Measurements from ENCODE around the gene PLIN3. TPM values are rescaled to one million over a fixed set of nuclear protein-coding genes. Genes with fewer than 3 reads are reported as not detected.
"Not testable (repeated sequence)": the region's sequence is repeated elsewhere in the genome, so short reads cannot be mapped to it uniquely, and the experiment has no call there.

The PLIN3 gene
- total RNA-seq, 1 experiment from 2014 or later, result 207 TPM

GRCh38 chr19:4806384-4806783, 61.1 kb downstream of the PLIN3 start:
- intact Hi-C loops (cut with micrococcal nuclease), result loop anchor here (10.0 kb wide), 1 partner anchor 232 kb away; no protein-coding TSS in a partner anchor
- POLR2A ChIA-PET, result no interaction called here
- ATAC-seq, result no peak

GRCh38 chr19:4805140-4805539, 62.3 kb downstream of the PLIN3 start:
- H4K20me1 ChIP-seq (ENCODE audit: insufficient read depth); RAD21 ChIA-PET (ENCODE audit: low non-redundant PET in 1 of 2, low total read pairs in 2 of 2, uncharacterized antibody in 2 of 2, unreplicated experiment in 2 of 2); H3K9me3 ChIP-seq (ENCODE audit: control insufficient read depth in 1 of 2, insufficient read depth in 1 of 2, low read depth in 1 of 2, low read length in 2 of 2); BruUV-seq (replicated peaks); H3K79me2 ChIP-seq (ENCODE audit: insufficient read depth, low read length); H3K27ac ChIP-seq (ENCODE audit: low read depth, low read length); H3K4me2 ChIP-seq (ENCODE audit: low read length); H2AFZ ChIP-seq (ENCODE audit: low read depth, low read length, poor library complexity, severe bottlenecking); H3K4me3 ChIP-seq (replicated peaks in 1 of 2; ENCODE audit: low read depth in 1 of 2, low read length in 2 of 2); H3K27me3 ChIP-seq (ENCODE audit: insufficient read depth, low read length); H3K9ac ChIP-seq (ENCODE audit: low read length); DNase-seq (ENCODE audit: low read depth, low spot score); H3K9me2 ChIP-seq (ENCODE audit: insufficient read depth); ATAC-seq; H3K36me3 ChIP-seq (ENCODE audit: control insufficient read depth in 1 of 2, insufficient read depth in 2 of 2, low read length in 2 of 2): not testable (repeated sequence)
- POLR2A ChIA-PET, result interaction anchor here (0.7 to 1.0 kb wide), 2 partner anchors 31 to 226 kb away, joined by 3 read pairs; no protein-coding TSS in a partner anchor
- H3K4me1 ChIP-seq (ENCODE audit: control insufficient read depth in 1 of 2, insufficient read depth in 2 of 2, low read length in 2 of 2), result peaks cover 0 to 14% of the 10 kb centered on the region in 2 experiments; a peak in 2 of 4 replicates
- intact Hi-C loops (cut with micrococcal nuclease), result loop anchor here (10.0 kb wide), 1 partner anchor 230 kb away; no protein-coding TSS in a partner anchor
- CTCF ChIA-PET, result interaction anchor here (0.6 to 1.6 kb wide), 4 partner anchors 14 to 173 kb away, joined by 3 to 6 read pairs (median 4); partner anchors contain the start of gene FEM1A

More at GRCh38 chr19:4806384-4806783, 61.1 kb downstream of the PLIN3 start:
- Histone ChIP-seq H3K27ac (ENCODE audit: low read depth, low read length) (no peak overlapping the region), H3K79me2 (ENCODE audit: insufficient read depth, low read length) (no peaks in the 10 kb centered on the region), H3K4me1 (ENCODE audit: control insufficient read depth in 1 of 2, insufficient read depth in 2 of 2, low read length in 2 of 2) (peaks cover 0 to 21% of the 10 kb centered on the region in 2 experiments; a peak in 2 of 4 replicates), H3K9me3 (ENCODE audit: control insufficient read depth in 1 of 2, insufficient read depth in 1 of 2, low read depth in 1 of 2, low read length in 2 of 2) (no peaks in the 10 kb centered on the region), H2AFZ (ENCODE audit: low read depth, low read length, poor library complexity, severe bottlenecking) (no peak overlapping the region), H3K27me3 (ENCODE audit: insufficient read depth, low read length) (no peaks in the 10 kb centered on the region), H3K9ac (ENCODE audit: low read length) (no peak overlapping the region), H3K4me3 (replicated peaks in 1 of 2; ENCODE audit: low read depth in 1 of 2, low read length in 2 of 2) (no peak overlapping the region), H3K36me3 (ENCODE audit: control insufficient read depth in 1 of 2, insufficient read depth in 2 of 2, low read length in 2 of 2) (no peaks in the 10 kb centered on the region), H3K4me2 (ENCODE audit: low read length) (no peak overlapping the region), H3K9me2 (ENCODE audit: insufficient read depth) (no peaks in the 10 kb centered on the region), H4K20me1 (ENCODE audit: insufficient read depth) (no peaks in the 10 kb centered on the region)
- DNase-seq (ENCODE audit: low read depth, low spot score), result no peak
- RAD21 ChIA-PET (ENCODE audit: low non-redundant PET in 1 of 2, low total read pairs in 2 of 2, uncharacterized antibody in 2 of 2, unreplicated experiment in 2 of 2), result interaction anchor here in 1 of 2 experiments (0.9 kb wide), 1 partner anchor 15 kb away, joined by 3 read pairs; the partner anchor contains the start of gene FEM1A
- TF ChIP-seq CBX3 (IDR thresholded peaks at IDR 0.05; ENCODE audit: low read depth) (no peak), ZFX (IDR thresholded peaks at IDR 0.05) (no peak), JUND (IDR thresholded peaks at IDR 0.05) (no peak), ZNF274 (IDR thresholded peaks at IDR 0.05; ENCODE audit: low read depth, low read length) (no peak), TCF7L2 (IDR thresholded peaks at IDR 0.05; ENCODE audit: borderline replicate concordance, extremely low read depth, insufficient read depth, insufficient read length) (no peak), CTCF (IDR thresholded peaks at IDR 0.05 in 2 of 3, conservative IDR thresholded peaks at IDR 0.05 in 1 of 3; ENCODE audit: borderline replicate concordance in 1 of 3, insufficient read depth in 1 of 3, low read depth in 2 of 3, low read length in 2 of 3) (no peak), SIN3A (IDR thresholded peaks at IDR 0.05; ENCODE audit: low read depth) (no peak), EGR1 (IDR thresholded peaks at IDR 0.05; ENCODE audit: low read depth) (no peak), YY1 (IDR thresholded peaks at IDR 0.05; ENCODE audit: extremely low read depth, insufficient replicate concordance, low read depth, low read length) (no peak), FOSL1 (IDR thresholded peaks at IDR 0.05; ENCODE audit: low read depth) (no peak)
- BruUV-seq (replicated peaks), result no TSS peak
- CTCF ChIA-PET, result interaction anchor here (1.2 to 1.7 kb wide), 2 partner anchors 225 to 283 kb away, joined by 3 read pairs; no protein-coding TSS in a partner anchor
